IMR-90 (cell line): Measurements from ENCODE around the gene MUC5AC. TPM values are rescaled to one million over a fixed set of nuclear protein-coding genes. Genes with fewer than 3 reads are reported as not detected.
"Not testable (repeated sequence)": the region's sequence is repeated elsewhere in the genome, so short reads cannot be mapped to it uniquely, and the experiment has no call there.

Experiments
- ATAC-seq: fragments of 200-7000 bp; cut with Tn5 transposase; 2 replicates; pipeline ENCODE4 v1.9.1; 2020; ENCODE audit warnings: low read depth, mild to moderate bottlenecking, moderate library complexity
- BruUV-seq: library from RNA; stranded (reverse); fragments of 400-500 nt; replicated peaks from 2 replicates; lab custom pipeline; 2021; lab: Mats Ljungman, UMichigan
- CTCF ChIA-PET: fragments of 300-600 bp; formaldehyde crosslinking; extraction: SDS; loops from one replicate; lab custom pipeline; 2021; ENCODE audit warnings: antibody characterized with exemption; lab: Yijun Ruan, JAX
- POLR2A ChIA-PET: fragments of 300-600 bp; sonication (Branson Sonifier 250); formaldehyde crosslinking; loops from one replicate; lab custom pipeline; 2022; ENCODE audit warnings: antibody characterized with exemption; ENCODE audit not compliant: unreplicated experiment; lab: Charles Lee
- DNase-seq: peaks from one replicate; pipeline ENCODE4 v3.0.0; 2013
- H2AFZ ChIP-seq: replicated peaks from 2 replicates; pipeline ENCODE3; 2013; ENCODE audit warnings: low read length, mild to moderate bottlenecking; ENCODE audit not compliant: poor library complexity
- H2AK5ac ChIP-seq: 2 replicates; pipeline ENCODE4 v1.6.1; 2013; ENCODE audit warnings: low read depth, low read length, inconsistent platforms
- H2AK9ac ChIP-seq: replicated peaks from 2 replicates; pipeline ENCODE3; 2013; ENCODE audit warnings: mild to moderate bottlenecking, low read depth, low read length, moderate library complexity; ENCODE audit not compliant: poor library complexity
- H2BK120ac ChIP-seq: 2 replicates; pipeline ENCODE4 v1.6.1; 2013; ENCODE audit warnings: low read depth, low read length, inconsistent platforms
- H2BK15ac ChIP-seq: 3 replicates; pipeline ENCODE4 v1.6.1; 2013; ENCODE audit warnings: low read depth, low read length, inconsistent platforms
- H2BK20ac ChIP-seq: 2 replicates; pipeline ENCODE4 v1.6.1; 2013; ENCODE audit warnings: low read depth, mild to moderate bottlenecking, inconsistent platforms, low read length, moderate library complexity
- H2BK5ac ChIP-seq: 2 replicates; pipeline ENCODE4 v1.6.1; 2013; ENCODE audit warnings: mild to moderate bottlenecking, low read depth, low read length, inconsistent platforms; ENCODE audit not compliant: poor library complexity, severe bottlenecking
- H3K14ac ChIP-seq: replicated peaks from 2 replicates; pipeline ENCODE4 v1.6.1; 2013; ENCODE audit warnings: low read depth, low read length, inconsistent platforms
- H3K18ac ChIP-seq: 2 replicates; pipeline ENCODE4 v1.6.1; 2013; ENCODE audit warnings: low read depth, low read length, control low read depth
- H3K23ac ChIP-seq: 2 replicates; pipeline ENCODE4 v1.6.1; 2013; ENCODE audit warnings: low read depth, low read length, inconsistent platforms
- H3K27ac ChIP-seq: 2 replicates; pipeline ENCODE4 v1.5.1; 2013; ENCODE audit warnings: mild to moderate bottlenecking, control low read depth, low read length; ENCODE audit not compliant: insufficient read depth
- H3K27me3 ChIP-seq: 2 replicates; pipeline ENCODE4 v1.6.1; 2013; ENCODE audit warnings: low read length; ENCODE audit not compliant: control insufficient read depth, insufficient read depth
- H3K36me3 ChIP-seq: 2 replicates; pipeline ENCODE4 v1.6.1; 2013; ENCODE audit warnings: low read length, mixed read lengths; ENCODE audit not compliant: control insufficient read depth, insufficient read depth
- H3K4ac ChIP-seq: 2 replicates; pipeline ENCODE4 v1.6.1; 2013; ENCODE audit warnings: low read depth, low read length, inconsistent platforms
- H3K4me1 ChIP-seq: 2 replicates; pipeline ENCODE4 v1.6.1; 2013; ENCODE audit warnings: low read length, mixed read lengths; ENCODE audit not compliant: control insufficient read depth, insufficient read depth
- H3K4me2 ChIP-seq: 2 replicates; pipeline ENCODE4 v1.6.1; 2013; ENCODE audit warnings: low read depth, mild to moderate bottlenecking, control low read depth, low read length, moderate library complexity
- H3K4me3 ChIP-seq: 2 replicates; pipeline ENCODE4 v1.5.1; 2013; ENCODE audit warnings: low read depth, mild to moderate bottlenecking, control low read depth, low read length, moderate library complexity; ENCODE audit not compliant: insufficient read depth
- H3K56ac ChIP-seq: 2 replicates; pipeline ENCODE4 v1.6.1; 2013; ENCODE audit warnings: low read length, inconsistent platforms; ENCODE audit not compliant: insufficient read depth; ENCODE audit errors: extremely low read depth
- H3K79me1 ChIP-seq, 2 experiments: 2 replicates each; pipeline ENCODE4 v1.6.1; 2013; ENCODE audit warnings: low read length in 2 of 2, inconsistent platforms in 1 of 2, low read depth in 1 of 2
- H3K9ac ChIP-seq: 2 replicates; pipeline ENCODE4 v1.6.1; 2013; ENCODE audit warnings: low read depth, low read length, control low read depth
- H3K9me1 ChIP-seq: 2 replicates; pipeline ENCODE4 v1.6.1; 2013; ENCODE audit warnings: low read length, inconsistent platforms; ENCODE audit not compliant: insufficient read depth
- H3K9me3 ChIP-seq: 2 replicates; pipeline ENCODE4 v1.6.1; 2013; ENCODE audit warnings: low read length; ENCODE audit not compliant: control insufficient read depth, insufficient read depth
- H4K20me1 ChIP-seq: 2 replicates; pipeline ENCODE4 v1.6.1; 2013; ENCODE audit warnings: low read length, inconsistent platforms; ENCODE audit not compliant: insufficient read depth
- H4K5ac ChIP-seq: 2 replicates; pipeline ENCODE4 v1.6.1; 2013; ENCODE audit warnings: mild to moderate bottlenecking, low read depth, low read length, control low read depth
- H4K8ac ChIP-seq, 2 experiments: 2 replicates each; pipeline ENCODE4 v1.6.1; 2013; ENCODE audit warnings: low read depth in 2 of 2, low read length in 2 of 2, control low read depth in 1 of 2, inconsistent platforms in 1 of 2
- H4K91ac ChIP-seq: 2 replicates; pipeline ENCODE4 v1.6.1; 2013; ENCODE audit warnings: low read depth, low read length, inconsistent platforms; ENCODE audit not compliant: insufficient read depth
- WGBS, 2 experiments: methylation state at CpG; one replicate each; pipeline versions ENCODE4 v1.1.5 to v1.1.7; 2013; ENCODE audit warnings: missing lambda C conversion rate in 2 of 2; ENCODE audit not compliant: insufficient read length in 1 of 2; ENCODE audit errors: extremely low coverage in 2 of 2; 5-methylcytosine and 5-hydroxymethylcytosine counted together
- dilution Hi-C: fragments of 300-500 bp; cut with HindIII; formaldehyde crosslinking; loops from one replicate; pipeline ENCODE4 v1.14.3; 2018; ENCODE audit warnings: low sequenced_read_pairs; ENCODE audit not compliant: unreplicated experiment
- in situ Hi-C: fragments of 300-500 bp; cut with MboI; formaldehyde crosslinking; loops from 3 replicates; pipeline ENCODE4 v1.14.3; 2019; ENCODE audit warnings: low sequenced_read_pairs, inconsistent platforms, mixed read lengths
- intact Hi-C: fragments of 100-400 bp; cut with micrococcal nuclease; formaldehyde crosslinking; loops from 2 replicates; pipeline ENCODE4 v1.10.0; 2022
- polyA plus RNA-seq, 3 experiments: library from polyadenylated mRNA; depleted of rRNA; stranded (reverse); fragments of >200 nt; gene quantifications; 2 replicates each; pipeline ENCODE4 v1.2.3, GENCODE V29; 2012; ENCODE audit warnings: low replicate concordance in 1 of 3
- total RNA-seq: library from RNA; depleted of rRNA; stranded (reverse); fragments of >200 nt; gene quantifications from 2 replicates; pipeline ENCODE4 v1.2.3, GENCODE V29; 2012

The MUC5AC gene
- total and polyA plus RNA-seq, 2 of the 4 experiments (the other 2 are of a cell fraction): 0.02 TPM; not detected in 1

GRCh38 chr11:1154656-1155055, 3.1 kb upstream of the MUC5AC start:
- H3K4me1 ChIP-seq: peaks cover 38% of the 10 kb centered on the region
- H3K4me2 ChIP-seq, H4K8ac ChIP-seq, ATAC-seq, H3K9ac ChIP-seq, H3K4me3 ChIP-seq, H3K9me1 ChIP-seq, H2BK20ac ChIP-seq, H3K9me3 ChIP-seq, H2AFZ ChIP-seq, in situ Hi-C loops, H3K14ac ChIP-seq, H3K4ac ChIP-seq, H2AK9ac ChIP-seq, H3K23ac ChIP-seq, POLR2A ChIA-PET, H3K18ac ChIP-seq, CTCF ChIA-PET, H3K79me1 ChIP-seq, H4K91ac ChIP-seq, H4K5ac ChIP-seq, H3K27me3 ChIP-seq, H4K20me1 ChIP-seq, H3K36me3 ChIP-seq, H3K56ac ChIP-seq, dilution Hi-C loops, H2BK120ac ChIP-seq, H2BK5ac ChIP-seq, H3K27ac ChIP-seq, H2AK5ac ChIP-seq, intact Hi-C loops, BruUV-seq, H2BK15ac ChIP-seq, DNase-seq: not testable (repeated sequence)
- no CpG with 5 or more reads among the region's 3 CpGs for WGBS, 2 experiments
